ENCODE results near the gene BCL2. TPM values are rescaled to one million over a fixed set of nuclear protein-coding genes. Genes with fewer than 3 reads are reported as not detected.

The BCL2 gene
- 10 to 100 TPM; 13.9 to 16.4 TPM for total RNA-seq

- H3K4me3 ChIP-seq, result peak within 1 kb of the TSS; percentile 88
Measured at GRCh38 chr18:63319383-63320122, at the start of gene BCL2. Gene BCL2 (minus strand): TSS chr18:63319769.

GRCh38 chr18:63368611-63369010 lies 49.0 kb upstream of the BCL2 start:
- H3K9ac ChIP-seq (ENCODE audit: low read depth in 2 of 2, low read length in 2 of 2), result no peak overlapping the region
- intact Hi-C loops (cut with DNase I), result no loop called here
- no peaks in the 10 kb centered on the region for H3K27me3 ChIP-seq
- no peaks in the 10 kb centered on the region for H3K36me3 ChIP-seq
- no peaks in the 10 kb centered on the region for H3K9me3 ChIP-seq
- TF ChIP-seq CTCF (IDR thresholded peaks at IDR 0.05), result no peak
- no peak for DNase-seq
- no peak overlapping the region for H3K27ac ChIP-seq
- no peaks in the 10 kb centered on the region for H3K4me1 ChIP-seq
- H3K4me3 ChIP-seq, result no peak overlapping the region

More at GRCh38 chr18:63319383-63320122, at the start of gene BCL2:
- Histone ChIP-seq H3K4me1 (peaks cover 3% of the 10 kb centered on the region), H3K27me3 (no peaks in the 10 kb centered on the region), H3K36me3 (no peaks in the 10 kb centered on the region), H3K9ac (ENCODE audit: low read depth in 2 of 2, low read length in 2 of 2) (peak within 1 kb of the TSS; percentile 92 to 93), H3K27ac (peak within 1 kb of the TSS; percentile 74), H3K9me3 (no peaks in the 10 kb centered on the region)
- DNase-seq, result peak; percentile 50
- intact Hi-C loops (cut with DNase I), result loop anchor here (2.0 kb wide), 1 partner anchor 189 kb away; no protein-coding TSS in a partner anchor
- no peak for TF ChIP-seq CTCF (IDR thresholded peaks at IDR 0.05)

- Histone ChIP-seq H3K4me1 (no peaks in the 10 kb centered on the region), H3K27ac (peak within 1 kb of the TSS; percentile 99), H3K9me3 (no peaks in the 10 kb centered on the region), H3K27me3 (no peaks in the 10 kb centered on the region), H3K9ac (ENCODE audit: low read depth in 2 of 2, low read length in 2 of 2) (peak within 1 kb of the TSS; percentile 76 to 93), H3K4me3 (peak within 1 kb of the TSS; percentile 53), H3K36me3 (no peaks in the 10 kb centered on the region)
- peak; percentile 94 for DNase-seq
- intact Hi-C loops (cut with DNase I), result no loop called here
- TF ChIP-seq CTCF (IDR thresholded peaks at IDR 0.05), result no peak
Measured at GRCh38 chr18:63367053-63367953, 47.7 kb upstream of the BCL2 start, which contains the start of gene KDSR. Gene KDSR (minus strand): TSS chr18:63367206. CDS start chr18:63367118, 88 bp downstream.

- Histone ChIP-seq H3K4me1 (no peaks in the 10 kb centered on the region), H3K9me3 (no peaks in the 10 kb centered on the region), H3K9ac (ENCODE audit: low read depth in 2 of 2, low read length in 2 of 2) (peak overlapping the region; percentile 76 to 93), H3K27ac (peak overlapping the region; percentile 99), H3K27me3 (no peaks in the 10 kb centered on the region), H3K4me3 (peak overlapping the region; percentile 53), H3K36me3 (no peaks in the 10 kb centered on the region)
- intact Hi-C loops (cut with DNase I), result no loop called here
- TF ChIP-seq CTCF (IDR thresholded peaks at IDR 0.05), result no peak
- DNase-seq, result peak; percentile 77
Measured at GRCh38 chr18:63366213-63367052, 46.9 kb upstream of the BCL2 start.

- no peak for DNase-seq
- intact Hi-C loops (cut with DNase I), result no loop called here
- H3K27me3 ChIP-seq, result no peaks in the 10 kb centered on the region
- no peaks in the 10 kb centered on the region for H3K4me1 ChIP-seq
- peak overlapping the region; percentile 99 for H3K27ac ChIP-seq
- peak overlapping the region; percentile 76 to 93 for H3K9ac ChIP-seq (ENCODE audit: low read depth in 2 of 2, low read length in 2 of 2)
- H3K4me3 ChIP-seq, result peak overlapping the region; percentile 53
- TF ChIP-seq CTCF (IDR thresholded peaks at IDR 0.05), result no peak
- H3K36me3 ChIP-seq, result no peaks in the 10 kb centered on the region
- H3K9me3 ChIP-seq, result no peaks in the 10 kb centered on the region
Measured at GRCh38 chr18:63365876-63366212, 46.3 kb upstream of the BCL2 start.

All from colonic mucosa (tissue), 4 donors.